DOHH2 (cell line): ENCODE results near the gene ZFR.

ENCODE experiments used
- CTCF ChIP-seq: fragments of 200-600 bp; sonication (generic); IDR thresholded peaks from one replicate; pipeline ENCODE4 v1.5.1; 2014; ENCODE audit warnings: antibody characterized with exemption, mild to moderate bottlenecking, low read depth, low read length; ENCODE audit not compliant: poor library complexity, severe bottlenecking
- EZH2phosphoT487 ChIP-seq: fragments of 200-600 bp; sonication (generic); IDR thresholded peaks from 2 replicates; pipeline ENCODE4 v1.6.1; 2017; ENCODE audit warnings: borderline replicate concordance, mild to moderate bottlenecking, antibody characterized with exemption, low read length, moderate library complexity, mixed read lengths

GRCh38 chr5:32439086-32439642, 5.4 kb downstream of the ZFR start:
- TF ChIP-seq CTCF = no peak
- TF ChIP-seq EZH2phosphoT487 = no peak
